B cell (primary cell): ENCODE results near the gene PAFAH1B2. TPM values are rescaled to one million over a fixed set of nuclear protein-coding genes. Genes with fewer than 3 reads are reported as not detected.
A peak's percentile ranks its signal among the peaks of the same experiment; 100 is the strongest.

Source experiments
- ATAC-seq: fragments of 200-7000 bp; cut with Tn5 transposase; one replicate; pipeline ENCODE4 v1.10.0; 2021; ENCODE audit warnings: low read depth, mild to moderate bottlenecking, moderate number of reproducible peaks, moderate library complexity
- CTCF ChIA-PET: fragments of 350-600 bp; sonication (Branson Sonifier 250); formaldehyde crosslinking; loops from one replicate; lab custom pipeline; 2021; ENCODE audit warnings: antibody characterized with exemption, inconsistent platforms; lab: Charles Lee
- POLR2A ChIA-PET: fragments of 350-600 bp; sonication (Branson Sonifier 250); formaldehyde crosslinking; loops from one replicate; lab custom pipeline; 2021; ENCODE audit warnings: antibody characterized with exemption; lab: Charles Lee
- DNase-seq: peaks from one replicate; pipeline ENCODE4 v3.0.0; 2013
- H2AFZ ChIP-seq: 2 replicates; pipeline ENCODE4 v1.6.1; 2012; ENCODE audit warnings: mild to moderate bottlenecking, low read depth, low read length; ENCODE audit not compliant: insufficient read depth, poor library complexity, severe bottlenecking
- H3K27ac ChIP-seq, 2 donors: 1 replicate in 1 of 2; 2 replicates in 1 of 2; pipeline ENCODE4 v1.5.1; 2012 to 2013; ENCODE audit warnings: low read length in 2 of 2, mild to moderate bottlenecking in 2 of 2, moderate library complexity in 1 of 2
- H3K27me3 ChIP-seq, 4 experiments: fragments of 200-600 bp in 1 of 4; sonication (generic) in 1 of 4; replicated peaks in 1 of 4; 1 replicate in 2 of 4; 2 replicates in 2 of 4; pipeline versions ENCODE4 v1.6.1 to v1.7.0; 2013 to 2016; ENCODE audit warnings: low read length in 3 of 4, mild to moderate bottlenecking in 2 of 4, mixed read lengths in 1 of 4, moderate library complexity in 1 of 4; ENCODE audit not compliant: insufficient read depth in 4 of 4, control insufficient read depth in 3 of 4; ENCODE audit errors: control extremely low read depth in 1 of 4
- H3K36me3 ChIP-seq, 2 experiments: replicated peaks in 1 of 2; 1 replicate in 1 of 2; 2 replicates in 1 of 2; pipeline versions ENCODE4 v1.6.1 to v1.7.1; 2013; ENCODE audit warnings: low read length in 1 of 2; ENCODE audit not compliant: insufficient read depth in 2 of 2, control insufficient read depth in 1 of 2; ENCODE audit errors: control extremely low read depth in 1 of 2, extremely low read depth in 1 of 2
- H3K4me1 ChIP-seq, 2 donors: fragments of 200-600 bp in 1 of 2; sonication (generic) in 1 of 2; 1 replicate in 1 of 2; 2 replicates in 1 of 2; pipeline versions ENCODE4 v1.5.1 to v1.6.1; 2013 to 2017; ENCODE audit warnings: low read length in 2 of 2; ENCODE audit not compliant: control insufficient read depth in 2 of 2, insufficient read depth in 2 of 2
- H3K4me2 ChIP-seq: replicated peaks from 2 replicates; pipeline ENCODE3; 2012; ENCODE audit warnings: mild to moderate bottlenecking, low read depth, low read length; ENCODE audit not compliant: poor library complexity, severe bottlenecking
- H3K4me3 ChIP-seq, 5 experiments: fragments of 200-600 bp in 1 of 5; sonication (generic) in 1 of 5; 1 replicate in 3 of 5; 2 replicates in 2 of 5; pipeline versions ENCODE4 v1.5.1 to v1.7.0; 2011 to 2016; ENCODE audit warnings: low read length in 4 of 5, mild to moderate bottlenecking in 4 of 5, low read depth in 2 of 5, control low read depth in 1 of 5, moderate library complexity in 1 of 5; ENCODE audit not compliant: insufficient read depth in 1 of 5; ENCODE audit errors: control extremely low read depth in 1 of 5, extremely low read depth in 1 of 5
- H3K79me2 ChIP-seq: fragments of 200-600 bp; sonication (generic); one replicate; pipeline ENCODE4 v1.6.0; 2016; ENCODE audit warnings: low read length; ENCODE audit not compliant: control insufficient read depth, insufficient read depth
- H3K9ac ChIP-seq: fragments of 200-600 bp; sonication (generic); 2 replicates; pipeline ENCODE4 v1.6.1; 2017; ENCODE audit warnings: mild to moderate bottlenecking, low read length, moderate library complexity
- H3K9me3 ChIP-seq, 3 donors: one replicate each; pipeline versions ENCODE4 v1.6.1 to v1.7.1; 2013; ENCODE audit warnings: low read length in 2 of 3; ENCODE audit not compliant: control insufficient read depth in 2 of 3, insufficient read depth in 1 of 3; ENCODE audit errors: control extremely low read depth in 1 of 3
- H4K20me1 ChIP-seq: 2 replicates; pipeline ENCODE4 v1.6.0; 2012; ENCODE audit warnings: mild to moderate bottlenecking, low read length; ENCODE audit not compliant: insufficient read depth, control insufficient read depth, poor library complexity, severe bottlenecking
- H3K27ac Mint-ChIP-seq: one replicate; pipeline ENCODE4 v1.8.0; 2021; ENCODE audit warnings: mixed read lengths
- H3K27me3 Mint-ChIP-seq: one replicate; pipeline ENCODE4 v1.8.0; 2021; ENCODE audit warnings: mixed read lengths
- H3K4me1 Mint-ChIP-seq: one replicate; pipeline ENCODE4 v1.8.0; 2021; ENCODE audit warnings: mixed read lengths
- H3K4me3 Mint-ChIP-seq: one replicate; pipeline ENCODE4 v1.8.0; 2021; ENCODE audit warnings: mixed read lengths
- H3K9me3 Mint-ChIP-seq: one replicate; pipeline ENCODE4 v1.8.0; 2022; ENCODE audit warnings: mixed read lengths; ENCODE audit not compliant: insufficient read depth
- CTCF ChIP-seq: fragments of 200-600 bp; IDR thresholded peaks from one replicate; pipeline ENCODE4 v1.8.0; 2022; ENCODE audit warnings: antibody characterized with exemption, mild to moderate bottlenecking
- EZH2 ChIP-seq: IDR thresholded peaks from 2 replicates; pipeline ENCODE4 v1.6.1; 2012; ENCODE audit warnings: borderline replicate concordance, low read depth, mild to moderate bottlenecking, moderate library complexity, low read length; ENCODE audit not compliant: insufficient read depth, poor library complexity, severe bottlenecking
- WGBS: methylation state at CpG from one replicate; pipeline ENCODE4 v1.1.5; 2013; ENCODE audit warnings: missing lambda C conversion rate; ENCODE audit not compliant: insufficient coverage; 5-methylcytosine and 5-hydroxymethylcytosine counted together
- intact Hi-C: fragments of 100-400 bp; cut with micrococcal nuclease; formaldehyde crosslinking; loops from one replicate; pipeline ENCODE4 v1.10.0; 2022
- polyA plus RNA-seq: library from polyadenylated mRNA; depleted of rRNA; stranded (reverse); fragments of >200 nt; gene quantifications from 2 replicates; pipeline ENCODE4 v1.2.3, GENCODE V29; 2012
- total RNA-seq, 2 donors: library from RNA; stranded (reverse); fragments of 120-200 nt in 1 of 2; gene quantifications; 1 replicate in 1 of 2; 2 replicates in 1 of 2; pipeline versions ENCODE4 v1.2.3 to v1.2.4, GENCODE V29; 2013 to 2022

Gene PAFAH1B2
- total and polyA plus RNA-seq, 2 donors (not counting 1 experiment from before 2014, with no cell fraction given) = 10.7 to 103 TPM

- H4K20me1 ChIP-seq = peaks cover 11% of the 10 kb centered on the region
- Mint-ChIP-seq H3K4me3 (no peak overlapping the region), H3K4me1 (peaks cover 33% of the 10 kb centered on the region), H3K9me3 (no peaks in the 10 kb centered on the region), H3K27me3 (no peaks in the 10 kb centered on the region), H3K27ac (no peak overlapping the region)
- no peaks in the 10 kb centered on the region for H3K27me3 ChIP-seq
- DNase-seq (no peak), ATAC-seq (no peak)
- peak overlapping the region; percentile 19 for H3K4me2 ChIP-seq
- ChIA-PET POLR2A (no interaction called here), CTCF (interaction anchor here (3.6 kb wide), 1 partner anchor 17 kb away, joined by 26 read pairs; no protein-coding TSS in a partner anchor)
- H3K27ac ChIP-seq = no peak overlapping the region
- no peak for TF ChIP-seq EZH2
- no peak for TF ChIP-seq CTCF
- no peak overlapping the region for H2AFZ ChIP-seq
- WGBS = 33% methylated on average over 1 of the region's 4 CpGs
- peaks cover 15 to 36% of the 10 kb centered on the region in 2 donors for H3K4me1 ChIP-seq
- H3K9ac ChIP-seq = no peak overlapping the region
- intact Hi-C loops = no loop called here
- peaks cover 0 to 65% of the 10 kb centered on the region in 2 experiments for H3K36me3 ChIP-seq
- H3K9me3 ChIP-seq = no peaks in the 10 kb centered on the region
- no peak overlapping the region for H3K4me3 ChIP-seq
- no peaks in the 10 kb centered on the region for H3K79me2 ChIP-seq
Measured at GRCh38 chr11:117198613-117199012, 54.5 kb downstream of the PAFAH1B2 start.

DNA sequence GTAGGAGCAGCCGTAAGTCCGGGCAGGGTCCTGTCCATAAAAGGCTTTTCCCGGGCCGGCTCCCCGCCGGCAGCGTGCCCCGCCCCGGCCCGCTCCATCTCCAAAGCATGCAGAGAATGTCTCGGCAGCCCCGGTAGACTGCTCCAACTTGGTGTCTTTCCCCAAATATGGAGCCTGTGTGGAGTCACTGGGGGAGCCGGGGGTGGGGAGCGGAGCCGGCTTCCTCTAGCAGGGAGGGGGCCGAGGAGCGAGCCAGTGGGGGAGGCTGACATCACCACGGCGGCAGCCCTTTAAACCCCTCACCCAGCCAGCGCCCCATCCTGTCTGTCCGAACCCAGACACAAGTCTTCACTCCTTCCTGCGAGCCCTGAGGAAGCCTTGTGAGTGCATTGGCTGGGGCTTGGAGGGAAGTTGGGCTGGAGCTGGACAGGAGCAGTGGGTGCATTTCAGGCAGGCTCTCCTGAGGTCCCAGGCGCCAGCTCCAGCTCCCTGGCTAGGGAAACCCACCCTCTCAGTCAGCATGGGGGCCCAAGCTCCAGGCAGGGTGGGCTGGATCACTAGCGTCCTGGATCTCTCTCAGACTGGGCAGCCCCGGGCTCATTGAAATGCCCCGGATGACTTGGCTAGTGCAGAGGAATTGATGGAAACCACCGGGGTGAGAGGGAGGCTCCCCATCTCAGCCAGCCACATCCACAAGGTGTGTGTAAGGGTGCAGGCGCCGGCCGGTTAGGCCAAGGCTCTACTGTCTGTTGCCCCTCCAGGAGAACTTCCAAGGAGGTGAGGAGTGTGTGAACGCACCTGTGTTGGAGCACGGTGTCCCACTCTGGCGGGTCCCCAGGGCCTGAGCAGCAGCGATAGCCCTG lies 55.2 kb downstream of the PAFAH1B2 start, which contains the start of gene TAGLN:
TSS of gene TAGLN (plus strand) at position 318 of the 863 bp plus-strand sequence. CDS start 3,644 bp downstream, outside the sequence.
- H3K9me3 Mint-ChIP-seq = no peaks in the 10 kb centered on the region
- no peak within 1 kb of the TSS for H3K9ac ChIP-seq
- DNase-seq (no peak), ATAC-seq (no peak)
- H3K9me3 ChIP-seq = no peaks in the 10 kb centered on the region
- H3K27ac Mint-ChIP-seq = peak within 1 kb of the TSS; percentile 75
- peaks cover 11% of the 10 kb centered on the region for H4K20me1 ChIP-seq
- intact Hi-C loops = no loop called here
- peaks cover 15 to 36% of the 10 kb centered on the region in 2 donors for H3K4me1 ChIP-seq
- no peaks in the 10 kb centered on the region for H3K27me3 ChIP-seq
- H3K4me2 ChIP-seq = peak within 1 kb of the TSS; percentile 19
- peaks cover 0 to 65% of the 10 kb centered on the region in 2 experiments for H3K36me3 ChIP-seq
- POLR2A ChIA-PET = interaction anchor here (1.1 kb wide), 1 partner anchor 23 kb away, joined by 5 read pairs; no protein-coding TSS in a partner anchor
- H3K4me3 ChIP-seq = no peak within 1 kb of the TSS
- no peaks in the 10 kb centered on the region for H3K27me3 Mint-ChIP-seq
- 70% methylated on average over 30 of the region's 34 CpGs for WGBS
- H3K27ac ChIP-seq = no peak within 1 kb of the TSS
- H3K4me1 Mint-ChIP-seq = peaks cover 33% of the 10 kb centered on the region
- no peak within 1 kb of the TSS for H3K4me3 Mint-ChIP-seq
- no peak within 1 kb of the TSS for H2AFZ ChIP-seq
- TF ChIP-seq CTCF = no peak
- TF ChIP-seq EZH2 = no peak
- H3K79me2 ChIP-seq = no peaks in the 10 kb centered on the region
- CTCF ChIA-PET = no interaction called here
